ENCODE results near the gene ULK2.

GRCh38 chr17:19766421-19767270 lies 101.1 kb downstream of the ULK2 start:
- no peak for TF ChIP-seq POLR2A (IDR thresholded peaks at IDR 0.05)
- TF ChIP-seq, protein P1, sequence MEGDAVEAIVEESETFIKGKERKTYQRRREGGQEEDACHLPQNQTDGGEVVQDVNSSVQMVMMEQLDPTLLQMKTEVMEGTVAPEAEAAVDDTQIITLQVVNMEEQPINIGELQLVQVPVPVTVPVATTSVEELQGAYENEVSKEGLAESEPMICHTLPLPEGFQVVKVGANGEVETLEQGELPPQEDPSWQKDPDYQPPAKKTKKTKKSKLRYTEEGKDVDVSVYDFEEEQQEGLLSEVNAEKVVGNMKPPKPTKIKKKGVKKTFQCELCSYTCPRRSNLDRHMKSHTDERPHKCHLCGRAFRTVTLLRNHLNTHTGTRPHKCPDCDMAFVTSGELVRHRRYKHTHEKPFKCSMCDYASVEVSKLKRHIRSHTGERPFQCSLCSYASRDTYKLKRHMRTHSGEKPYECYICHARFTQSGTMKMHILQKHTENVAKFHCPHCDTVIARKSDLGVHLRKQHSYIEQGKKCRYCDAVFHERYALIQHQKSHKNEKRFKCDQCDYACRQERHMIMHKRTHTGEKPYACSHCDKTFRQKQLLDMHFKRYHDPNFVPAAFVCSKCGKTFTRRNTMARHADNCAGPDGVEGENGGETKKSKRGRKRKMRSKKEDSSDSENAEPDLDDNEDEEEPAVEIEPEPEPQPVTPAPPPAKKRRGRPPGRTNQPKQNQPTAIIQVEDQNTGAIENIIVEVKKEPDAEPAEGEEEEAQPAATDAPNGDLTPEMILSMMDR (IDR thresholded peaks at IDR 0.05 in 4 of 5, conservative IDR thresholded peaks at IDR 0.05 in 1 of 5): peak; percentile 87 to 99 (median 94)
